ENCODE results near the gene ZNF629. TPM values are rescaled to one million over a fixed set of nuclear protein-coding genes. Genes with fewer than 3 reads are reported as not detected.

The ZNF629 gene
- polyA plus RNA-seq, 1 donor from 2014 or later = 10.4 TPM

DNA sequence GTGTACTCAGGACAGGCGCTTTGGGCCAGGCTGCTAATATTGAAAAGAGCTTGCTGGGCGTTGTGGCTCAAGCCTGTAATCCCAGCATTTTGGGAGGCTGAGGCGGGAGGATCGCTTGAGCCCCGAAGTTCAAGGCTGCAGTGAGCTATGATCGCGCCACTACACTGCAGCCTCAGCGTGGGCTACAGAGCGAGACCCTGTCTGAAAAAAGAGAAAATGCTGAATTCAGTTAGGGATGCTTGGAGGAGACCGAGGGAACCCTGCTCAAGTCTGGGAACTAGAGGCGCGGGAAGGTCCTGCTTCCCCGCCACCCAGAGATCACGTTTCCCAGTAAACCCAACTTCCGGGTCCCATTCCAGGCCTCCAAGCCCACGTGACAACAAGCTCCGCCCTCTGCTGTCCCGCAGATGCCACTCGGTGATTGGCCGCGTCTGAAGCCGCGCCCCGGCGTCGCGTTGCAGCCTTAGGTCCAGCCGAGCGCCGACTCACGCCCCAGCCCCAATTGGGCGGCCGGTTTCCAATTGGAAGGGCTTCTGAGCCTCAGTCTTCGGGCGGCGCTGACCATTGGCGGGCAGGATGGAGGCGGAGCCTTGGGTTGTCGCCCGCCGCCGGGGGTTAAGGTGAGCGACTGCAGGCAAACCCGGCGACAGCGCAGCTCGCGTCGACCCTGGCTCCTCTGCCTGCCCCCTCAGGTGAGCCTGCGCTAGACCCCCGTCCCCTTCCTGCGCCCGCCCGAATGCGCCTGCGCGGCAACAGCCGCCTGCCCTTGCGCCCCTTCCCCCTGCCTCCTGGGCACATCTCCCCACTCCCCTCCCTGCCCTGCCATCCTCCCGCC, 39.0 kb downstream of the ZNF629 start, which contains the start of gene PHKG2:
Gene PHKG2, plus strand, starts transcription at position 627 of the 835 bp plus-strand sequence. CDS start 396 bp downstream, outside the sequence.
- Histone ChIP-seq H3K27me3 (ENCODE audit: insufficient read depth, low read depth, low read length) (no peaks in the 10 kb centered on the region), H3K79me2 (replicated peaks; ENCODE audit: insufficient read depth, low read length) (peaks cover 9% of the 10 kb centered on the region), H3K36me3 (ENCODE audit: insufficient read depth, low read length) (no peaks in the 10 kb centered on the region), H2AFZ (ENCODE audit: low read depth, low read length) (no peak within 1 kb of the TSS), H3K4me3 (ENCODE audit: low read length) (peak within 1 kb of the TSS; percentile 76), H3K9me2 (ENCODE audit: insufficient read depth, low read length) (no peaks in the 10 kb centered on the region), H3F3A (ENCODE audit: insufficient read depth, low read length, poor library complexity, severe bottlenecking) (peaks cover 6% of the 10 kb centered on the region), H4K20me1 (ENCODE audit: insufficient read depth) (no peaks in the 10 kb centered on the region), H3K4me2 (ENCODE audit: low read length) (peak within 1 kb of the TSS; percentile 17), H3K27ac (ENCODE audit: low read length) (peak within 1 kb of the TSS; percentile 52), H3K9ac (ENCODE audit: low read length) (peak within 1 kb of the TSS; percentile 74), H3K9me3 (ENCODE audit: low read length) (no peaks in the 10 kb centered on the region)
- TF ChIP-seq MXI1 (conservative IDR thresholded peaks at IDR 0.05; ENCODE audit: poor library complexity, severe bottlenecking) = peak; percentile 92
- TF ChIP-seq, protein P1, sequence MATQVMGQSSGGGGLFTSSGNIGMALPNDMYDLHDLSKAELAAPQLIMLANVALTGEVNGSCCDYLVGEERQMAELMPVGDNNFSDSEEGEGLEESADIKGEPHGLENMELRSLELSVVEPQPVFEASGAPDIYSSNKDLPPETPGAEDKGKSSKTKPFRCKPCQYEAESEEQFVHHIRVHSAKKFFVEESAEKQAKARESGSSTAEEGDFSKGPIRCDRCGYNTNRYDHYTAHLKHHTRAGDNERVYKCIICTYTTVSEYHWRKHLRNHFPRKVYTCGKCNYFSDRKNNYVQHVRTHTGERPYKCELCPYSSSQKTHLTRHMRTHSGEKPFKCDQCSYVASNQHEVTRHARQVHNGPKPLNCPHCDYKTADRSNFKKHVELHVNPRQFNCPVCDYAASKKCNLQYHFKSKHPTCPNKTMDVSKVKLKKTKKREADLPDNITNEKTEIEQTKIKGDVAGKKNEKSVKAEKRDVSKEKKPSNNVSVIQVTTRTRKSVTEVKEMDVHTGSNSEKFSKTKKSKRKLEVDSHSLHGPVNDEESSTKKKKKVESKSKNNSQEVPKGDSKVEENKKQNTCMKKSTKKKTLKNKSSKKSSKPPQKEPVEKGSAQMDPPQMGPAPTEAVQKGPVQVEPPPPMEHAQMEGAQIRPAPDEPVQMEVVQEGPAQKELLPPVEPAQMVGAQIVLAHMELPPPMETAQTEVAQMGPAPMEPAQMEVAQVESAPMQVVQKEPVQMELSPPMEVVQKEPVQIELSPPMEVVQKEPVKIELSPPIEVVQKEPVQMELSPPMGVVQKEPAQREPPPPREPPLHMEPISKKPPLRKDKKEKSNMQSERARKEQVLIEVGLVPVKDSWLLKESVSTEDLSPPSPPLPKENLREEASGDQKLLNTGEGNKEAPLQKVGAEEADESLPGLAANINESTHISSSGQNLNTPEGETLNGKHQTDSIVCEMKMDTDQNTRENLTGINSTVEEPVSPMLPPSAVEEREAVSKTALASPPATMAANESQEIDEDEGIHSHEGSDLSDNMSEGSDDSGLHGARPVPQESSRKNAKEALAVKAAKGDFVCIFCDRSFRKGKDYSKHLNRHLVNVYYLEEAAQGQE (IDR thresholded peaks at IDR 0.05; ENCODE audit: borderline replicate concordance) = no peak
- TF ChIP-seq TAF1 (IDR thresholded peaks at IDR 0.05; ENCODE audit: low read depth) = no peak
- peak; percentile 42 for TF ChIP-seq POLR2AphosphoS5 (IDR thresholded peaks at IDR 0.05)
- TF ChIP-seq EZH2 (IDR thresholded peaks at IDR 0.05; ENCODE audit: borderline replicate concordance, insufficient read depth, low read length, poor library complexity, severe bottlenecking) = no peak
- peak; percentile 17 for TF ChIP-seq EP300 (conservative IDR thresholded peaks at IDR 0.05; ENCODE audit: poor library complexity, severe bottlenecking)
- peak; percentile 34 for TF ChIP-seq SMC3 (conservative IDR thresholded peaks at IDR 0.05; ENCODE audit: poor library complexity)
- no peak for TF ChIP-seq RAD21 (conservative IDR thresholded peaks at IDR 0.05)
- TF ChIP-seq, protein P2, sequence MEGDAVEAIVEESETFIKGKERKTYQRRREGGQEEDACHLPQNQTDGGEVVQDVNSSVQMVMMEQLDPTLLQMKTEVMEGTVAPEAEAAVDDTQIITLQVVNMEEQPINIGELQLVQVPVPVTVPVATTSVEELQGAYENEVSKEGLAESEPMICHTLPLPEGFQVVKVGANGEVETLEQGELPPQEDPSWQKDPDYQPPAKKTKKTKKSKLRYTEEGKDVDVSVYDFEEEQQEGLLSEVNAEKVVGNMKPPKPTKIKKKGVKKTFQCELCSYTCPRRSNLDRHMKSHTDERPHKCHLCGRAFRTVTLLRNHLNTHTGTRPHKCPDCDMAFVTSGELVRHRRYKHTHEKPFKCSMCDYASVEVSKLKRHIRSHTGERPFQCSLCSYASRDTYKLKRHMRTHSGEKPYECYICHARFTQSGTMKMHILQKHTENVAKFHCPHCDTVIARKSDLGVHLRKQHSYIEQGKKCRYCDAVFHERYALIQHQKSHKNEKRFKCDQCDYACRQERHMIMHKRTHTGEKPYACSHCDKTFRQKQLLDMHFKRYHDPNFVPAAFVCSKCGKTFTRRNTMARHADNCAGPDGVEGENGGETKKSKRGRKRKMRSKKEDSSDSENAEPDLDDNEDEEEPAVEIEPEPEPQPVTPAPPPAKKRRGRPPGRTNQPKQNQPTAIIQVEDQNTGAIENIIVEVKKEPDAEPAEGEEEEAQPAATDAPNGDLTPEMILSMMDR (IDR thresholded peaks at IDR 0.05; ENCODE audit: poor library complexity, severe bottlenecking) = peak; percentile 24

DNA sequence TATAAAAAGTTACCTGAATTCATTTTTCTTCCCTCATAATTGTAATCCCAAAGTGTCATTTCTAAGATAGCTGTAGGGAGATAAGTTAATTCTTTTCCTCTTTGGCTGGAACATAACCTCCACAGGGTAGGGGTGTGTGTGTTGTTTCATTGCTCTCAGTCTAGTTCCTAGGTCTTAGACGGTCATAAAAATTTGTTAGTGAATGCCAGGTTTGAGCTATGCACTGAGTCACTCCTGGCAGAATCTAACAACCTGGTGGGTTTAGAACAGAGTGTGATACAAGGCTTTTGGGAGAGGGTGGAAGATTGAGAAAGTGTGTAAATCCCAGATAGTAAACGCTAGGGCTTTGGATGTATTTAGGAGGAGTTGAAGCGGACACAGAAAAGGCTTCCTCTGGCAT, 39.7 kb downstream of the ZNF629 start:
- Histone ChIP-seq H3K36me3 (ENCODE audit: insufficient read depth, low read length) (no peaks in the 10 kb centered on the region), H4K20me1 (ENCODE audit: insufficient read depth) (no peaks in the 10 kb centered on the region), H3K4me2 (ENCODE audit: low read length) (no peak overlapping the region), H3K27ac (ENCODE audit: low read length) (no peak overlapping the region), H3K9me2 (ENCODE audit: insufficient read depth, low read length) (no peaks in the 10 kb centered on the region), H3K9me3 (ENCODE audit: low read length) (no peaks in the 10 kb centered on the region), H3K4me3 (ENCODE audit: low read length) (peak overlapping the region; percentile 76), H3K79me2 (replicated peaks; ENCODE audit: insufficient read depth, low read length) (peaks cover 9% of the 10 kb centered on the region), H3K9ac (ENCODE audit: low read length) (no peak overlapping the region), H2AFZ (ENCODE audit: low read depth, low read length) (no peak overlapping the region), H3K27me3 (ENCODE audit: insufficient read depth, low read depth, low read length) (no peaks in the 10 kb centered on the region), H3F3A (ENCODE audit: insufficient read depth, low read length, poor library complexity, severe bottlenecking) (peaks cover 6% of the 10 kb centered on the region)
- TF ChIP-seq, protein P1 (IDR thresholded peaks at IDR 0.05; ENCODE audit: borderline replicate concordance) = no peak
- no peak for TF ChIP-seq MXI1 (conservative IDR thresholded peaks at IDR 0.05; ENCODE audit: poor library complexity, severe bottlenecking)
- TF ChIP-seq POLR2AphosphoS5 (IDR thresholded peaks at IDR 0.05) = no peak
- no peak for TF ChIP-seq EZH2 (IDR thresholded peaks at IDR 0.05; ENCODE audit: borderline replicate concordance, insufficient read depth, low read length, poor library complexity, severe bottlenecking)
- no peak for TF ChIP-seq RAD21 (conservative IDR thresholded peaks at IDR 0.05)
- no peak for TF ChIP-seq SMC3 (conservative IDR thresholded peaks at IDR 0.05; ENCODE audit: poor library complexity)
- TF ChIP-seq EP300 (conservative IDR thresholded peaks at IDR 0.05; ENCODE audit: poor library complexity, severe bottlenecking) = no peak
- TF ChIP-seq, protein P2 (IDR thresholded peaks at IDR 0.05; ENCODE audit: poor library complexity, severe bottlenecking) = no peak
- no peak for TF ChIP-seq TAF1 (IDR thresholded peaks at IDR 0.05; ENCODE audit: low read depth)
